Epithelial cell of proximal tubule (primary cell): Measurements from ENCODE around the gene UBAC1. TPM values are rescaled to one million over a fixed set of nuclear protein-coding genes. Genes with fewer than 3 reads are reported as not detected.
A peak's percentile ranks its signal among the peaks of the same experiment; 100 is the strongest.

Experiments used
- DNase-seq: peaks from one replicate; pipeline ENCODE4 v3.0.0-alpha.2; 2011; ENCODE audit warnings: low read depth
- H3K4me3 ChIP-seq: 2 replicates; pipeline ENCODE4 v1.5.1; 2011; ENCODE audit warnings: low read depth, mild to moderate bottlenecking, low read length
- total RNA-seq: library from RNA; depleted of rRNA; stranded (reverse); fragments of >200 nt; gene quantifications from 2 replicates; pipeline ENCODE4 v1.2.3, GENCODE V29; 2015
- TF ChIP-seq, protein P1 (sequence below): conservative IDR thresholded peaks from 2 replicates; pipeline ENCODE4 v1.5.1; 2012; ENCODE audit warnings: low read depth, mild to moderate bottlenecking, low read length

Gene UBAC1
- total RNA-seq, 1 donor from 2014 or later, result 40.9 TPM

GRCh38 chr9:135978642-135979546 is 17.7 kb upstream of the UBAC1 start:
- TF ChIP-seq, protein P1, sequence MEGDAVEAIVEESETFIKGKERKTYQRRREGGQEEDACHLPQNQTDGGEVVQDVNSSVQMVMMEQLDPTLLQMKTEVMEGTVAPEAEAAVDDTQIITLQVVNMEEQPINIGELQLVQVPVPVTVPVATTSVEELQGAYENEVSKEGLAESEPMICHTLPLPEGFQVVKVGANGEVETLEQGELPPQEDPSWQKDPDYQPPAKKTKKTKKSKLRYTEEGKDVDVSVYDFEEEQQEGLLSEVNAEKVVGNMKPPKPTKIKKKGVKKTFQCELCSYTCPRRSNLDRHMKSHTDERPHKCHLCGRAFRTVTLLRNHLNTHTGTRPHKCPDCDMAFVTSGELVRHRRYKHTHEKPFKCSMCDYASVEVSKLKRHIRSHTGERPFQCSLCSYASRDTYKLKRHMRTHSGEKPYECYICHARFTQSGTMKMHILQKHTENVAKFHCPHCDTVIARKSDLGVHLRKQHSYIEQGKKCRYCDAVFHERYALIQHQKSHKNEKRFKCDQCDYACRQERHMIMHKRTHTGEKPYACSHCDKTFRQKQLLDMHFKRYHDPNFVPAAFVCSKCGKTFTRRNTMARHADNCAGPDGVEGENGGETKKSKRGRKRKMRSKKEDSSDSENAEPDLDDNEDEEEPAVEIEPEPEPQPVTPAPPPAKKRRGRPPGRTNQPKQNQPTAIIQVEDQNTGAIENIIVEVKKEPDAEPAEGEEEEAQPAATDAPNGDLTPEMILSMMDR, result no peak
- DNase-seq, result no peak
- no peak overlapping the region for H3K4me3 ChIP-seq

GRCh38 chr9:135976944-135977343 is 15.8 kb upstream of the UBAC1 start:
- TF ChIP-seq, protein P1, result no peak
- no peak for DNase-seq
- no peak overlapping the region for H3K4me3 ChIP-seq

GRCh38 chr9:135976531-135976930 is 15.4 kb upstream of the UBAC1 start:
- no peak for DNase-seq
- TF ChIP-seq, protein P1, result no peak
- no peak overlapping the region for H3K4me3 ChIP-seq

DNA sequence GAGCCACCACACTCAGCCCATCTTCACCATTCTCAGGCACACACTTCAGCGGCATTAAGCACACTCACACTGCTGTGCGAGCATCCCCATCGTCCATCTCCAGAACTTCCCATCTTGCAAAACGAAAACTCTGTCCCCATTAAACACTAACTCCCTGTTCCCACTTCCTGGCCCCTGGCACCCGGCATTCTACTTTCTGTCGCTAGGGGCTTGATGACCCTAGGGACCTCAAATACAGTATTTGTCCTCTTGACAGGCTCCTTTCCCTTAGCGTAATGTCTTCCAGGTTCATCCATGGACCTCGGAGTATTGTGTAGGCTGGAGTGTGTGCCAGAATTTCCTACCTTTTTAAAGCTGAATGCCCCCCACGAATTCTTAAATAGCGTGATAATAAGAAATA is 14.7 kb upstream of the UBAC1 start:
- no peak overlapping the region for H3K4me3 ChIP-seq
- DNase-seq, result no peak
- TF ChIP-seq, protein P1, result no peak

DNA sequence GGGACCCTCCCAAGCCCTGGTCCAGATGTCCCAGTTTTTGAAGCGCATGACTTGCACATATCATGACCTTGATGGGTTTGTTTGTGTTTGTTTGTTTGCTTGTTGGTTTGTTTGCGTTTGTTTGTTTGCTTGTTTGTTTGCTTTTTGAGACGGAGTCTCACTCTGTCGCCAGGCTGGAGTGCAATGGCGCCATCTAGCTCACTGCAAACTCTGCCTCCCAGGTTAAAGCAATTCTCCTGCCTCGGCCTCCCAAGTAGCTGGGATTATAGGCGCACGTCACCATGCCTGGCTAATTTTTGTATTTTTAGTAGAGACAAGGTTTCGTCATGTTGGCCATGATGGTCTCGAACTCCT is 13.0 kb upstream of the UBAC1 start:
- DNase-seq, result no peak
- TF ChIP-seq, protein P1, result peak; percentile 11
- H3K4me3 ChIP-seq, result no peak overlapping the region

DNA sequence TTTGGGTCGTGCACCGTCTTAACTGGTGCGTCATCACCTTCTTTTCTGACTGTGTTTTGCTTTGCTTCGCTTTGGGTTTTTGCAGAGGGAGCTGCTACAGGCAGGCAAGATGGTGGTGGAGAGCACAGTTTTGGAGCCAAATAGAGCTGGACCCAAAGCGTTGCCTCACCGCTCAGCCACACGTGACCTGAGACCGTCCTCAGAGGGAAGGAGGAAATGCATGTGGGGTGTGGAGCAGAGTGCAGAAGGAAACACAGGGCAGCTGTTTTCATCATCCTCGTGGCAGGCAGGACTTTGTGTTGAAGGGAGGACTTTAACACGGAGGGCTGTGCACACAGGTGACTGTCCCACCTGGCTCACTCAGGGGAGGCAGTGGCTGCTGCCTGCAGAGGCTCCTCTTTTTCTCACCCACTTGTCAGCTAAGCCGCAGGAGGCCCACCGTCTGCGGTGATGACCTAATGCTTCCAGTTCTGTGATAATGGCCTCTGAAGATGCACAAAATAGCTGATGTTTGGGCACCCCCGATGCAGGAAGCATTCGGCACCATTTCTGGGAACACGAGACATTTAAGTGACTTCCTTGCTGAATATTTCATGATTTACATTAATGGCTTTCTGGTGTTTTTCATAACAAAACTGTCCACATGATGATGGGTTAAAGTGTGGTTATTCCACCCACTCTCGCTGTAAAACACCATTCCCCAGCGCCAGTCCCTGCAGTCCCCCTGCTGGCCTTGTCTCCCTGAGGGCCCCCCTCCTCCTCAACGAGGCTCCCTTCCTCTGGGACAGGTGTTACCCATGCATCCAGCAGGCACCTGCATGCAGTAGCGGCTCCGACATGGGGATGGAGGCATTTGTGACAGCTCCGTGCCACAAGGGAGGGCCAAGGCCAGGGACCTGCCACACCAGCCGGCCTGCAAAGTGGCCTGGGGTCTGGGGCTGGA is 12.4 kb upstream of the UBAC1 start:
- TF ChIP-seq, protein P1, result no peak
- H3K4me3 ChIP-seq, result no peak overlapping the region
- no peak for DNase-seq
